Measurements from ENCODE around the gene NUDT16L1. TPM values are rescaled to one million over a fixed set of nuclear protein-coding genes. Genes with fewer than 3 reads are reported as not detected.

NUDT16L1 gene
- total and polyA plus RNA-seq, 2 of the 8 experiments (the other 6 are each of a cell fraction or from before 2014, with no cell fraction given) = 34.8 to 77.3 TPM

DNA sequence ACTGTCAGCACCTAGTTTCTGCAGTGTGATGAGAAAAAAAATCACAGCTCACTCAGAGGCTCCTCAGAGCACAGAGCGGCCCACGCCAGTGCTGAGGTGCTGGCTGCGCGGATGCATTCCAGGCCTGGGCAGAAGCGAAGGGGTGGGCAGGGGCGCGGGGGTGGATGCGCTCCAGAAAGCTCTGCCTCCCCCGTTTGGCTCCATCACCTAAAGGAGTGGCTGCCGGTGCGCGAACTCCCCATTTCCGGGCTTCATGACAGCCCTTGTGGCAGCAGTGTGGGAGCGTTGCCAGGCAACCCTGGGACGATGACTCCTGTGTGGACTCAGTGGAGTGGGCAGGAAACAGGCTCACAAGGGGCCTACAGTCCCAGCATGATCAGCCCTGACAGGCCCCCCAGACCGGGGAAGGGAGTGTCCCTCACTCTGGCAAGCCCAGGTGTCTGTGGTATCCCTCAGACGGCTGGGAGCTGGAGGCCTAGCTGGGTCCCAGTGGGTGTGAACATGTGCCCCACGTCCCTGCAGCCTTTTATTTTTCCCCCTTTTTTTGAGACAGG, 32.8 kb upstream of the NUDT16L1 start:
- Histone ChIP-seq H2BK120ac (replicated peaks; ENCODE audit: low read depth, low read length) (no peak overlapping the region), H3K79me1 (ENCODE audit: low read depth, low read length) (peaks cover 15% of the 10 kb centered on the region; the same call in 1 of the 2 replicates), H3K18ac (ENCODE audit: extremely low read depth, low read length) (no peak overlapping the region), H3K4me2 (ENCODE audit: insufficient read depth in 1 of 2, low read depth in 2 of 2, low read length in 2 of 2) (no peak overlapping the region), H3K4me1 (replicated peaks in 1 of 4; ENCODE audit: control insufficient read depth in 3 of 4, insufficient read depth in 4 of 4, low read length in 3 of 4) (peaks cover 0 to 2% (median 0%) of the 10 kb centered on the region in 4 experiments; a peak in 3 of 7 replicates), H4K8ac (ENCODE audit: extremely low read depth, insufficient read depth, low read length) (no peak overlapping the region), H3K4ac (replicated peaks; ENCODE audit: insufficient read length, low read depth, low read length) (no peak overlapping the region), H3K23ac (ENCODE audit: insufficient read length) (no peak overlapping the region), H2BK15ac (ENCODE audit: low read length) (no peak overlapping the region), H4K5ac (ENCODE audit: insufficient read length, low read depth, low read length) (no peak overlapping the region), H3K27me3 (replicated peaks in 1 of 4; ENCODE audit: control insufficient read depth in 3 of 4, extremely low read depth in 1 of 4, insufficient read depth in 3 of 4, low read length in 3 of 4) (no peaks in the 10 kb centered on the region), H4K91ac (replicated peaks; ENCODE audit: insufficient read length, low read length) (no peak overlapping the region), H2AFZ (ENCODE audit: low read length) (no peak overlapping the region), H2BK5ac (ENCODE audit: low read depth, low read length) (no peak overlapping the region), H3K14ac (ENCODE audit: insufficient read length) (no peak overlapping the region), H2AK5ac (ENCODE audit: low read depth, low read length) (no peak overlapping the region), H3K79me2 (ENCODE audit: control insufficient read depth in 1 of 2, insufficient read depth in 2 of 2, low read length in 2 of 2) (no peaks in the 10 kb centered on the region), H3K9ac (replicated peaks in 1 of 4; ENCODE audit: extremely low read depth in 1 of 4, low read depth in 3 of 4, low read length in 3 of 4) (no peak overlapping the region), H3K56ac (replicated peaks; ENCODE audit: insufficient read length, low read depth, low read length) (no peak overlapping the region), H2BK12ac (ENCODE audit: low read depth, low read length) (no peak overlapping the region), H3K27ac (ENCODE audit: low read depth, low read length) (no peak overlapping the region), H3K23me2 (ENCODE audit: low read depth, low read length) (no peaks in the 10 kb centered on the region; the same call in 1 of the 2 replicates), H4K20me1 (replicated peaks in 1 of 2; ENCODE audit: control insufficient read depth in 1 of 2, insufficient read depth in 2 of 2, low read length in 2 of 2) (peaks cover 4 to 18% of the 10 kb centered on the region in 2 experiments), H2BK20ac (ENCODE audit: low read length) (no peak overlapping the region), H3K9me3 (ENCODE audit: insufficient read depth in 2 of 2, low read depth in 1 of 2, low read length in 1 of 2) (no peaks in the 10 kb centered on the region), H3K4me3 (ENCODE audit: extremely low read depth in 1 of 4, insufficient read depth in 2 of 4, low read depth in 3 of 4, low read length in 4 of 4) (no peak overlapping the region), H3K36me3 (ENCODE audit: control insufficient read depth in 2 of 4, insufficient read depth in 4 of 4, low read length in 3 of 4) (peaks cover 0 to 8% (median 2%) of the 10 kb centered on the region in 4 experiments; a peak in 5 of 8 replicates)
- FAIRE-seq = no peak
- DNase-seq (ENCODE audit: low read depth in 1 of 2, low spot score in 2 of 2) = no peak
- ChIA-PET POLR2A (ENCODE audit: partially characterized antibody) (interaction anchor here (0.6 to 1.3 kb wide), 3 partner anchors 32 to 86 kb away, joined by 3 read pairs; partner anchors contain the start of gene NUDT16L1), CTCF (ENCODE audit: partially characterized antibody) (interaction anchor here (1.0 to 2.8 kb wide), 9 partner anchors 10 to 161 kb away, joined by 3 to 18 read pairs (median 4); no protein-coding TSS in a partner anchor)
- WGBS, 2 experiments (ENCODE audit: extremely low coverage in 1 of 2, insufficient coverage in 1 of 2, insufficient read length in 1 of 2, insufficient replicate concordance in 2 of 2, low coverage in 1 of 2, low lambda C conversion rate in 2 of 2, missing lambda C conversion rate in 1 of 2) = 95% methylated on average over 17 of the region's 18 CpGs; no CpG with 5 or more reads in 1 of the 2 experiments
- TF ChIP-seq NRF1 (IDR thresholded peaks at IDR 0.05; ENCODE audit: low read depth, low read length) = no peak

Measured in H1 (cell line).